ENCODE data around the gene FTCD. TPM values are rescaled to one million over a fixed set of nuclear protein-coding genes. Genes with fewer than 3 reads are reported as not detected.
A peak's percentile ranks its signal among the peaks of the same experiment; 100 is the strongest.

Gene FTCD
- total and polyA plus RNA-seq, 9 of the 15 experiments (the other 6 are each of a cell fraction or from before 2014, with no cell fraction given) = 0.11 to 1.6 (median 0.67) TPM; not detected in 5

DNA sequence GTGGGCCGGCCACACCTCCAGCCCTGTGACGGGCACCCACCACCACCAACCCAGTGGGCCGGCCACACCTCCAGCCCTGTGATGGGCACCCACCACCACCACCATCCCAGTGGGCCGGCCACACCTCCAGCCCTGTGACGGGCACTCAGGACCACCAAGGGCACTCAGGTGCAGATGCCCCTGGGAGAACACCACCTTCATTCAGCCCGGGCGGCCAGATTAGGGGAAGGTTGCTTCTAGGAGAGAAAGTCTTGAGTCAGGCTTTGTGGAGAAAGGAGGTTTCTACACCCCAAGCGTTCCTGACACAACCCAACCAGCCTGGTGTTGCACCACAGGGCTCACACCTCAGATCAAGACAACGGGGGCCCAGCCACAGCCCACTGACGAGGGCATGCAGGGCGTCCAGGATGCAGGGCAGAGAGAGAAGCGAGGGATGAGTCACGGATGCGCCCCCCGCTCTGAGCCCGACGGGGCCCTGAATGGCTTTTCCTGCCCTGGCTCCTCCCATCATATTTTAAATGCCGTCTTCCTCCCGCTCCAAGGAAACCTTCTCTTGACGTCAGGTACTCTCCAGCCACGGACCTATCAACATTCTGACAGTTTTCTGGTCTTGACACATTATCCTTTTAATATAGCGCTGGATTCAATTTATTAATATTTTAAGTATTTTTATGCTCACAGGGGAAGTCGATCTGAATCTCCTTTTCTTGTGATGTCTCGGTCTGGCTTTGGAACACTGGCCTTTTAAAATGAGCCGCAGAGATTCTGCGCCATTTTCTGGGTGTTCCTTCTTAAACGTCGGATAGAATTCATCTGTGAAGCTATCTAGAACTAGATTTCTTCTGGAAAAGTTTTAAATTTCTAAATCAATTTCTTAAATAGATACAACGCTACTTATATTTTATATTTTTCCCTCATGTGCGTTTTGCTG, 29.5 kb upstream of the FTCD start (continued):
- TF ChIP-seq, protein P1, sequence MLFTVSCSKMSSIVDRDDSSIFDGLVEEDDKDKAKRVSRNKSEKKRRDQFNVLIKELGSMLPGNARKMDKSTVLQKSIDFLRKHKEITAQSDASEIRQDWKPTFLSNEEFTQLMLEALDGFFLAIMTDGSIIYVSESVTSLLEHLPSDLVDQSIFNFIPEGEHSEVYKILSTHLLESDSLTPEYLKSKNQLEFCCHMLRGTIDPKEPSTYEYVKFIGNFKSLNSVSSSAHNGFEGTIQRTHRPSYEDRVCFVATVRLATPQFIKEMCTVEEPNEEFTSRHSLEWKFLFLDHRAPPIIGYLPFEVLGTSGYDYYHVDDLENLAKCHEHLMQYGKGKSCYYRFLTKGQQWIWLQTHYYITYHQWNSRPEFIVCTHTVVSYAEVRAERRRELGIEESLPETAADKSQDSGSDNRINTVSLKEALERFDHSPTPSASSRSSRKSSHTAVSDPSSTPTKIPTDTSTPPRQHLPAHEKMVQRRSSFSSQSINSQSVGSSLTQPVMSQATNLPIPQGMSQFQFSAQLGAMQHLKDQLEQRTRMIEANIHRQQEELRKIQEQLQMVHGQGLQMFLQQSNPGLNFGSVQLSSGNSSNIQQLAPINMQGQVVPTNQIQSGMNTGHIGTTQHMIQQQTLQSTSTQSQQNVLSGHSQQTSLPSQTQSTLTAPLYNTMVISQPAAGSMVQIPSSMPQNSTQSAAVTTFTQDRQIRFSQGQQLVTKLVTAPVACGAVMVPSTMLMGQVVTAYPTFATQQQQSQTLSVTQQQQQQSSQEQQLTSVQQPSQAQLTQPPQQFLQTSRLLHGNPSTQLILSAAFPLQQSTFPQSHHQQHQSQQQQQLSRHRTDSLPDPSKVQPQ (CRISPR knock-in tag; IDR thresholded peaks at IDR 0.05; ENCODE audit: borderline replicate concordance) = no peak
- TF ChIP-seq ARID1B (IDR thresholded peaks at IDR 0.05) (peak; percentile 56; the same call in 1 of the 2 replicates), FOXJ3 (CRISPR knock-in tag; IDR thresholded peaks at IDR 0.05) (no peak), PRPF4 (IDR thresholded peaks at IDR 0.05; ENCODE audit: insufficient read depth, low read depth, low read length, poor library complexity, severe bottlenecking) (no peak), CCAR2 (IDR thresholded peaks at IDR 0.05; ENCODE audit: low read depth, low read length) (no peak), PHTF2 (CRISPR knock-in tag; IDR thresholded peaks at IDR 0.05) (no peak), ZFP30 (CRISPR knock-in tag; IDR thresholded peaks at IDR 0.05; ENCODE audit: borderline replicate concordance) (no peak), ZC3H4 (CRISPR knock-in tag; IDR thresholded peaks at IDR 0.05; ENCODE audit: borderline replicate concordance) (no peak), SRSF3 (IDR thresholded peaks at IDR 0.05; ENCODE audit: insufficient read depth, low read length) (no peak), SP2 (IDR thresholded peaks at IDR 0.05; ENCODE audit: extremely low read depth, low read depth, low read length, poor library complexity, severe bottlenecking) (no peak), JUND (IDR thresholded peaks at IDR 0.05; ENCODE audit: borderline replicate concordance, low read depth, low read length) (peak; percentile 82), JUND (tag; IDR thresholded peaks at IDR 0.05; ENCODE audit: borderline replicate concordance, low read depth, low read length) (peak; percentile 86; the same call in 2 of the 3 replicates), ZNF696 (CRISPR knock-in tag; conservative IDR thresholded peaks at IDR 0.05) (no peak), ZKSCAN1 (IDR thresholded peaks at IDR 0.05; ENCODE audit: low read depth, low read length) (no peak), MTA2 (IDR thresholded peaks at IDR 0.05; ENCODE audit: low read depth) (no peak), BRCA1 (IDR thresholded peaks at IDR 0.05) (no peak), BRCA1 (CRISPR knock-in tag; IDR thresholded peaks at IDR 0.05) (no peak), ZBTB17 (CRISPR knock-in tag; IDR thresholded peaks at IDR 0.05) (no peak), CHD4 (IDR thresholded peaks at IDR 0.05; ENCODE audit: insufficient read depth, insufficient replicate concordance, low read depth, low read length, poor library complexity, severe bottlenecking) (no peak), TOE1 (IDR thresholded peaks at IDR 0.05; ENCODE audit: borderline replicate concordance) (peak; percentile 13; the same call in 1 of the 2 replicates), TOE1 (CRISPR knock-in tag; IDR thresholded peaks at IDR 0.05; ENCODE audit: borderline replicate concordance, low read depth) (no peak)
- TF ChIP-seq, protein P2, sequence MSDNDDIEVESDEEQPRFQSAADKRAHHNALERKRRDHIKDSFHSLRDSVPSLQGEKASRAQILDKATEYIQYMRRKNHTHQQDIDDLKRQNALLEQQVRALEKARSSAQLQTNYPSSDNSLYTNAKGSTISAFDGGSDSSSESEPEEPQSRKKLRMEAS (CRISPR knock-in tag; IDR thresholded peaks at IDR 0.05) = no peak
- TF ChIP-seq, protein P3, sequence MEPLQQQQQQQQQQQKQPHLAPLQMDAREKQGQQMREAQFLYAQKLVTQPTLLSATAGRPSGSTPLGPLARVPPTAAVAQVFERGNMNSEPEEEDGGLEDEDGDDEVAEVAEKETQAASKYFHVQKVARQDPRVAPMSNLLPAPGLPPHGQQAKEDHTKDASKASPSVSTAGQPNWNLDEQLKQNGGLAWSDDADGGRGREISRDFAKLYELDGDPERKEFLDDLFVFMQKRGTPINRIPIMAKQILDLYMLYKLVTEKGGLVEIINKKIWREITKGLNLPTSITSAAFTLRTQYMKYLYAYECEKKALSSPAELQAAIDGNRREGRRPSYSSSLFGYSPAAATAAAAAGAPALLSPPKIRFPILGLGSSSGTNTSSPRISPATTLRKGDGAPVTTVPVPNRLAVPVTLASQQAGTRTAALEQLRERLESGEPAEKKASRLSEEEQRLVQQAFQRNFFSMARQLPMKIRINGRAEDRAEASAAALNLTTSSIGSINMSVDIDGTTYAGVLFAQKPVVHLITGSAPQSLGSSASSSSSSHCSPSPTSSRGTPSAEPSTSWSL (CRISPR knock-in tag; IDR thresholded peaks at IDR 0.05; ENCODE audit: borderline replicate concordance) = no peak
